KG1 (cell line): Measurements from ENCODE around the gene OR52E2.

Experiments
- DNase-seq: peaks from one replicate; lab custom pipeline; 2025; lab: John Stamatoyannopoulos, UW

Gene OR52E2

DNA sequence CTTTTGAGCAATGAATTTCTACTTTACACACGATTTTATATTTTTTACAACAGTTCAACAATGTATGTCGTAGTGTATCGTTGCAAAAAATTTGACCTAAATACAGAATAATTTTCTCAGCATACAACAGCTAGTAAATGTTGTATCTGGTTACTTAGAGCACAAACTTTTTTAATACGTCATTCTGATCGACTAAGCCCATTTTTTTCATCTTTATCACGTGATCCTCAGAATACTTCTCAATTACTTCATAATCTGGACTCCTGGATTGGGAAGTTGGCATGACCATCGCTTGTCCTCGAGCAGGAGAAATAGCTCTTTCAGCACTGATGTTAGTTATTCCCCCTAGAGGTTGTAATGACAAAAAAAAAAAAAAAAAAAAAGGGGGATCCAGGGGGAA is 48.2 kb downstream of the OR52E2 start:
- DNase-seq, result no peak
